Hematopoietic multipotent progenitor cell treated with erythropoietin and hydrocortisone succinate and interleukin-3 and kit ligand, for 17 days (in vitro differentiated cells): ENCODE measurements around the gene ITPR1.

Source experiments
- DNase-seq: peaks from one replicate; pipeline ENCODE4 v3.0.0-alpha.2; 2015; ENCODE audit warnings: low spot score

ITPR1 gene

GRCh38 chr3:4744405-4745234 lies 251.5 kb downstream of the ITPR1 start:
- DNase-seq = no peak

GRCh38 chr3:4745235-4745610 lies 252.1 kb downstream of the ITPR1 start:
- no peak for DNase-seq

- DNase-seq = no peak
Observed at GRCh38 chr3:4746241-4746958, 253.3 kb downstream of the ITPR1 start.

- DNase-seq = no peak
Observed at GRCh38 chr3:4748127-4748526, 255.0 kb downstream of the ITPR1 start.

GRCh38 chr3:4748701-4749378 lies 255.7 kb downstream of the ITPR1 start:
- DNase-seq = no peak

GRCh38 chr3:4749567-4750002 lies 256.4 kb downstream of the ITPR1 start:
- DNase-seq = no peak

GRCh38 chr3:4750306-4750968 lies 257.3 kb downstream of the ITPR1 start:
- no peak for DNase-seq

- DNase-seq = no peak
Observed at GRCh38 chr3:4751029-4751501, 257.9 kb downstream of the ITPR1 start.

- no peak for DNase-seq
Observed at GRCh38 chr3:4751502-4752101, 258.5 kb downstream of the ITPR1 start.

GRCh38 chr3:4752201-4753072 lies 259.3 kb downstream of the ITPR1 start:
- no peak for DNase-seq

- DNase-seq = no peak
Observed at GRCh38 chr3:4753073-4753691, 260.0 kb downstream of the ITPR1 start.

GRCh38 chr3:4754180-4755086 lies 261.3 kb downstream of the ITPR1 start:
- no peak for DNase-seq

- DNase-seq = no peak
Observed at GRCh38 chr3:4755566-4755965, 262.4 kb downstream of the ITPR1 start.

GRCh38 chr3:4756057-4756775 lies 263.1 kb downstream of the ITPR1 start:
- DNase-seq = no peak

GRCh38 chr3:4756855-4757574 lies 263.9 kb downstream of the ITPR1 start:
- no peak for DNase-seq

GRCh38 chr3:4757575-4758248 lies 264.6 kb downstream of the ITPR1 start:
- no peak for DNase-seq

- DNase-seq = no peak
Observed at GRCh38 chr3:4758249-4758860, 265.2 kb downstream of the ITPR1 start.
